Measurements from ENCODE around the gene TBC1D2B. TPM values are rescaled to one million over a fixed set of nuclear protein-coding genes. Genes with fewer than 3 reads are reported as not detected.
"Not testable (repeated sequence)": the region's sequence is repeated elsewhere in the genome, so short reads cannot be mapped to it uniquely, and the experiment has no call there.

Gene TBC1D2B
- total RNA-seq, 1 donor from 2014 or later, result 11.7 TPM

DNA sequence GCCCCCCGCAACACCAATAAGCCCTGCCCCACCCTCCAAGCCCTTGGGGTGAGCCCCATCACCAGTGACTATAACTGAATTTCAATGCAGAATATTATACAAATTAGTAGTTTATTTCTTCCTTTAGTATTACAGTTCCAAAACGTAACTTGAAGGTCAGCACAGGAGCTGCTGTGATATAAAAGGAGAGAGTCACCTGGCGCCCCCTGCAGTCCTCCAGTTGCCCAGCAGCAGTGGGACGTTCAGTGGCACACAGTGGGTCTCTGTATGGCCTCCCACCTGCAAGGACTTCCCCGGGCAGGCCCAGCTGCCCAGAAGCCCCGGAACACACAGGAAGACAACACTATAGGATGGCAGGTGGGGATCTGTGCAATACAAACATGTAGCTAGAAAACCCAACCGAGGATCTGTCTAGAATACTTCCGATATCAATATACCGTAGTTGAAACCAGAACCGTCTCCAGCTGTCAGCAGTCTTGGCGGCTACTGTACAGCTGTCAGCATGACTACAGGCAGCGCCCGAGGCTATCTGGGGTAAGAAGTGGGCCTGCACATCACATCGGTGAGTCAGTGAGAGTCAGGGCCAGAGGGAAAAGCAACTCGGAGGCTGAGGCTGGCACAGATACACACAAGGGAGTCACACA lies 82.5 kb downstream of the TBC1D2B start:
- peaks cover 20% of the 10 kb centered on the region for H3K36me3 ChIP-seq
- H3K27me3 ChIP-seq (ENCODE audit: low read depth); H3K4me3 ChIP-seq; H3K9me3 ChIP-seq (replicated peaks); intact Hi-C loops (cut with micrococcal nuclease): not testable (repeated sequence)
- H3K4me1 ChIP-seq, result peaks cover 76% of the 10 kb centered on the region
- peak; percentile 71 for DNase-seq
- TF ChIP-seq, protein P1, sequence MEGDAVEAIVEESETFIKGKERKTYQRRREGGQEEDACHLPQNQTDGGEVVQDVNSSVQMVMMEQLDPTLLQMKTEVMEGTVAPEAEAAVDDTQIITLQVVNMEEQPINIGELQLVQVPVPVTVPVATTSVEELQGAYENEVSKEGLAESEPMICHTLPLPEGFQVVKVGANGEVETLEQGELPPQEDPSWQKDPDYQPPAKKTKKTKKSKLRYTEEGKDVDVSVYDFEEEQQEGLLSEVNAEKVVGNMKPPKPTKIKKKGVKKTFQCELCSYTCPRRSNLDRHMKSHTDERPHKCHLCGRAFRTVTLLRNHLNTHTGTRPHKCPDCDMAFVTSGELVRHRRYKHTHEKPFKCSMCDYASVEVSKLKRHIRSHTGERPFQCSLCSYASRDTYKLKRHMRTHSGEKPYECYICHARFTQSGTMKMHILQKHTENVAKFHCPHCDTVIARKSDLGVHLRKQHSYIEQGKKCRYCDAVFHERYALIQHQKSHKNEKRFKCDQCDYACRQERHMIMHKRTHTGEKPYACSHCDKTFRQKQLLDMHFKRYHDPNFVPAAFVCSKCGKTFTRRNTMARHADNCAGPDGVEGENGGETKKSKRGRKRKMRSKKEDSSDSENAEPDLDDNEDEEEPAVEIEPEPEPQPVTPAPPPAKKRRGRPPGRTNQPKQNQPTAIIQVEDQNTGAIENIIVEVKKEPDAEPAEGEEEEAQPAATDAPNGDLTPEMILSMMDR (IDR thresholded peaks at IDR 0.05; ENCODE audit: borderline replicate concordance), result peak; percentile 43
- peak overlapping the region; percentile 86 for H3K27ac ChIP-seq (replicated peaks)

- H3K9me3 ChIP-seq (replicated peaks); H3K27me3 ChIP-seq (ENCODE audit: low read depth); H3K4me3 ChIP-seq; intact Hi-C loops (cut with micrococcal nuclease): not testable (repeated sequence)
- peaks cover 76% of the 10 kb centered on the region for H3K4me1 ChIP-seq
- peak overlapping the region; percentile 86 for H3K27ac ChIP-seq (replicated peaks)
- H3K36me3 ChIP-seq, result peaks cover 14% of the 10 kb centered on the region
- peak; percentile 80 for DNase-seq
These were observed 83.4 kb downstream of the TBC1D2B start for GRCh38 chr15:77993970-77994693.

- Histone ChIP-seq H3K4me3 (no peak overlapping the region), H3K27me3 (ENCODE audit: low read depth) (no peaks in the 10 kb centered on the region), H3K4me1 (peaks cover 81% of the 10 kb centered on the region), H3K27ac (replicated peaks) (peak overlapping the region; percentile 86), H3K36me3 (peaks cover 13% of the 10 kb centered on the region), H3K9me3 (replicated peaks) (no peaks in the 10 kb centered on the region)
- TF ChIP-seq, protein P1 (IDR thresholded peaks at IDR 0.05; ENCODE audit: borderline replicate concordance), result no peak
- intact Hi-C loops (cut with micrococcal nuclease), result no loop called here
- no peak for DNase-seq
These were observed 84.1 kb downstream of the TBC1D2B start for GRCh38 chr15:77993374-77993911.

DNA sequence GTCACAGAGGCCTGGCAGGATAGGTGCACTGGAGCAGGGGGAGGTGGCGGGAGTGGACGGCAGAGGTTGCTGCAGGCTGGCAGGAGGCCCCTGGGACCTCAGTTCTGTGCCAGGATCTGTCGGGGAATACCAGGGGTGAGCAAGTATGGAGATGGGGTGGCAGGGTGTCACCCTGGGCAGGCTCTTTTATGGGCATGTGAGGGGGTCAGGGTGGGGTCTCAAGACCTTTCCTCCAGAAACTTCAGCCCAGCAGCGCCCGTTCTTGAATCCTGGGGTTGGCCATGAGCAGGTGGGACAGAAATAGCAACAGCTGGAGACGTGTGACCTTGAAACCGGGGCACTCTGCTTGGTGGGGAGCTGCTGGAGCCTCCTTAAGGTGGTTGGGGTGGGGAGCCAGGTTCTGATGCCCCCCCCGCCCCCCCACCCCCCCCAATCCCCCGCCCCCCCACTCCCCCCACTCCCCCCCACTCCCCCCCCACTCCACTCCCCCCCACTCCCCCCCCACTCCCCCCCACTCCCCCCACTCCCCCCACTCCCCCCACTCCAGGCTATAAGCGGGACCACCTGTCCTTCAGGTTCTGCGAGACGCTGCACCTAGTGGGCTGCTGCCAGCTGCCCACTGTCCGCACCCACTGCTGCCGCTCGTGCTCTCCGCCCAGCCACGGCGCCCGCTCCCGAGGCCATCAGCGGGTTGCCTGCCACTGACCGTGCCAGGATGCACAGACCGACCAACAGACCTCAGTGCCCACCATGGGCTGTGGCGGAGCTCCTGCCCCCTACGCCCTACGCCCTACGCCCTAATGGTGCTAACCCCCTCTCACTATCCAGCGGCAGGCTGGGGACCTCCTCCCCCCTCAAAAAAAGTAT lies 84.9 kb downstream of the TBC1D2B start:
- DNase-seq, result no peak
- Histone ChIP-seq H3K27ac (replicated peaks) (peak overlapping the region; percentile 92), H3K9me3 (replicated peaks) (no peaks in the 10 kb centered on the region), H3K4me3 (no peak overlapping the region), H3K4me1 (peaks cover 84% of the 10 kb centered on the region), H3K36me3 (peaks cover 5% of the 10 kb centered on the region), H3K27me3 (ENCODE audit: low read depth) (no peaks in the 10 kb centered on the region)
- TF ChIP-seq, protein P1 (IDR thresholded peaks at IDR 0.05; ENCODE audit: borderline replicate concordance), result no peak
- intact Hi-C loops (cut with micrococcal nuclease), result no loop called here

DNA sequence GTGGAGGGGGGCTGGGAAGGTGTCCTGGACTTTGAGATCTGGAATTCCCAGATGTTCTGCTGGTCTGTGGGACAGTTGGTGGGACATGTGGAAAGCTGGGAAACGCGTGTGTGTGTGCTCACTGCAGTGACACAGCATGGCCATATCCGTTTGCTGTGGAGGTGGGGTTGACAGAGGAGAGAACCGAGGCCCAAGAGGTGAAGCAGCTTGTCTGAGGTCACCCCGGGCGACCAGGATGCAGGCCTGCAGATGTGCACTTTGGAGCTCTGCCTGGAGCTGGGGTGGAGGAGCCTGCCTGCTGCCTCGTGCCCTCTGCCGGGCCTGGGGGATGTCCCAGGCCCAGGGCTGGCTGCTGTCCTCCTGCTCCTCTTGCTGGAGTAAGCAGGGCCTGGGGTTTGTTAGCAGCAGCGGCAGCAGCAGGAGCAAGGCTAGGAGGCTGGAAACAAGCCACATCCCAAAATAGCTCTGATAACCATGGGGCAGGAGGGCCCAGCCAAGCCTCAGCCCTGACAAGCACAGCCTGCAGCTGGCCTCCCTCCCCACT lies 85.8 kb downstream of the TBC1D2B start:
- DNase-seq, result peak; percentile 85
- H3K36me3 ChIP-seq; H3K27me3 ChIP-seq (ENCODE audit: low read depth); H3K4me3 ChIP-seq; H3K9me3 ChIP-seq (replicated peaks); intact Hi-C loops (cut with micrococcal nuclease): not testable (repeated sequence)
- Histone ChIP-seq H3K4me1 (peaks cover 76% of the 10 kb centered on the region), H3K27ac (replicated peaks) (peak overlapping the region; percentile 92)

DNA sequence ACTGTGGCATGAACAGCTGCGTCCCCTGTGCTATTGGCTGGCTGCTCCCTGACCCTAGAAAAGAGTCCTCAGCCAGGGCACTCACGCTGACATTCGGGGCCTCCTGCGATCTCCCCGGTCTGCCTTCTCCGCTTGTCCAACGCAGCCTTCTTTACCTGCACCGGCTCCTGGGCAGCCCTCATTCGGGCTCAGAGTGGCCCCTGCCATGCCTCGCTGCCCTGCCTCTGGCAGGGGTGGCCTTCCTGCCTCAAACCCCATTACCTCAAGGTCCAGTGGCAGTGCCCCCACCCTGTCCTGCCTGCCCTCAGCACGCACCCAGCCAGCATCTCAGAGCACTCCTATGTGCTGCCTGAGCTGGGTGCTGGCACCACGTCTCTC lies 86.5 kb downstream of the TBC1D2B start:
- Histone ChIP-seq H3K36me3 (no peaks in the 10 kb centered on the region), H3K27me3 (ENCODE audit: low read depth) (no peaks in the 10 kb centered on the region), H3K4me3 (no peak overlapping the region), H3K9me3 (replicated peaks) (no peaks in the 10 kb centered on the region), H3K4me1 (peaks cover 69% of the 10 kb centered on the region), H3K27ac (replicated peaks) (peak overlapping the region; percentile 92)
- DNase-seq, result no peak
- intact Hi-C loops (cut with micrococcal nuclease), result no loop called here
- TF ChIP-seq, protein P1 (IDR thresholded peaks at IDR 0.05; ENCODE audit: borderline replicate concordance), result no peak
